Liver (tissue), 9 donors: Measurements from ENCODE around the gene PITPNM3. TPM values are rescaled to one million over a fixed set of nuclear protein-coding genes. Genes with fewer than 3 reads are reported as not detected.

ENCODE experiments used
- DNase-seq: peaks from one replicate; pipeline ENCODE4 v3.0.0-alpha.2; 2017; ENCODE audit warnings: low spot score
- H3K27ac ChIP-seq, 2 donors: one replicate each; pipeline ENCODE4 v1.7.0; 2013; ENCODE audit warnings: inconsistent platforms in 2 of 2, low read length in 2 of 2, control low read depth in 1 of 2, low read depth in 1 of 2, mild to moderate bottlenecking in 1 of 2
- H3K27me3 ChIP-seq, 4 donors: one replicate each; pipeline versions ENCODE4 v1.6.1 to v1.7.0; 2013; ENCODE audit warnings: low read length in 3 of 4, inconsistent platforms in 1 of 4, mild to moderate bottlenecking in 1 of 4, moderate library complexity in 1 of 4; ENCODE audit not compliant: control insufficient read depth in 4 of 4, insufficient read depth in 4 of 4
- H3K36me3 ChIP-seq, 4 donors: one replicate each; pipeline versions ENCODE4 v1.6.1 to v1.7.0; 2013; ENCODE audit warnings: low read length in 3 of 4, mild to moderate bottlenecking in 3 of 4, low read depth in 1 of 4, moderate library complexity in 1 of 4; ENCODE audit not compliant: control insufficient read depth in 4 of 4, insufficient read depth in 3 of 4
- H3K4me1 ChIP-seq, 4 donors: one replicate each; pipeline versions ENCODE4 v1.6.1 to v1.7.0; 2013; ENCODE audit warnings: low read length in 3 of 4, mild to moderate bottlenecking in 3 of 4, moderate library complexity in 1 of 4; ENCODE audit not compliant: control insufficient read depth in 4 of 4, insufficient read depth in 4 of 4
- H3K4me3 ChIP-seq, 3 donors: one replicate each; pipeline versions ENCODE4 v1.6.1 to v1.7.0; 2013; ENCODE audit warnings: low read length in 3 of 3, control low read depth in 1 of 3, low read depth in 1 of 3, mild to moderate bottlenecking in 1 of 3
- H3K9ac ChIP-seq, 2 donors: one replicate each; pipeline ENCODE4 v1.7.0; 2013; ENCODE audit warnings: low read length in 2 of 2, mild to moderate bottlenecking in 2 of 2, moderate library complexity in 2 of 2, control low read depth in 1 of 2, low read depth in 1 of 2
- H3K9me3 ChIP-seq, 4 donors: one replicate each; pipeline versions ENCODE4 v1.6.1 to v1.7.0; 2013; ENCODE audit warnings: low read length in 3 of 4; ENCODE audit not compliant: control insufficient read depth in 4 of 4
- ATF3 ChIP-seq: IDR thresholded peaks from 2 replicates; pipeline ENCODE4 v1.6.1; 2016; ENCODE audit warnings: antibody characterized with exemption
- CTCF ChIP-seq: fragments of 150-350 bp; IDR thresholded peaks from 2 replicates; pipeline ENCODE4 v1.5.1; 2017; ENCODE audit warnings: improper control_type of control experiment, low read depth, low read length; ENCODE audit not compliant: missing input control
- EGR1 ChIP-seq, 2 donors: IDR thresholded peaks; 2 replicates each; pipeline ENCODE4 v1.6.1; 2016 to 2018; ENCODE audit warnings: antibody characterized with exemption in 2 of 2, low read depth in 2 of 2
- FOXA1 ChIP-seq: IDR thresholded peaks from 2 replicates; pipeline ENCODE4 v1.6.1; 2016; ENCODE audit warnings: antibody characterized with exemption
- FOXA2 ChIP-seq: IDR thresholded peaks from 2 replicates; pipeline ENCODE4 v1.6.1; 2016; ENCODE audit warnings: antibody characterized with exemption
- GABPA ChIP-seq, 2 donors: IDR thresholded peaks in 1 of 2; conservative IDR thresholded peaks in 1 of 2; 2 replicates each; pipeline ENCODE4 v1.6.1; 2016; ENCODE audit warnings: antibody characterized with exemption in 2 of 2, mild to moderate bottlenecking in 1 of 2, moderate library complexity in 1 of 2
- HNF4A ChIP-seq, 2 donors: conservative IDR thresholded peaks; 2 replicates each; pipeline ENCODE4 v1.6.1; 2016; ENCODE audit warnings: antibody characterized with exemption in 2 of 2, mild to moderate bottlenecking in 2 of 2
- HNF4G ChIP-seq: IDR thresholded peaks from 2 replicates; pipeline ENCODE4 v1.6.1; 2016; ENCODE audit warnings: antibody characterized with exemption
- JUND ChIP-seq, 2 donors: IDR thresholded peaks; 2 replicates each; pipeline ENCODE4 v1.6.1; 2016; ENCODE audit warnings: antibody characterized with exemption in 2 of 2
- MAX ChIP-seq: IDR thresholded peaks from 2 replicates; pipeline ENCODE4 v1.6.1; 2016; ENCODE audit warnings: antibody characterized with exemption
- NR2F2 ChIP-seq: IDR thresholded peaks from 2 replicates; pipeline ENCODE4 v1.6.1; 2016; ENCODE audit warnings: antibody characterized with exemption
- RAD21 ChIP-seq, 2 donors: IDR thresholded peaks; 2 replicates each; pipeline ENCODE4 v1.6.1; 2016; ENCODE audit warnings: antibody characterized with exemption in 2 of 2, mild to moderate bottlenecking in 2 of 2
- REST ChIP-seq: IDR thresholded peaks from 2 replicates; pipeline ENCODE4 v1.6.1; 2016; ENCODE audit warnings: antibody characterized with exemption, mild to moderate bottlenecking
- RXRA ChIP-seq, 2 donors: IDR thresholded peaks; 2 replicates each; pipeline ENCODE4 v1.6.1; 2017 to 2018; ENCODE audit warnings: antibody characterized with exemption in 2 of 2, mild to moderate bottlenecking in 1 of 2
- SP1 ChIP-seq: IDR thresholded peaks from 2 replicates; pipeline ENCODE4 v1.6.1; 2018; ENCODE audit warnings: antibody characterized with exemption, mild to moderate bottlenecking
- TAF1 ChIP-seq: conservative IDR thresholded peaks from 2 replicates; pipeline ENCODE4 v1.6.1; 2016; ENCODE audit warnings: antibody characterized with exemption, mild to moderate bottlenecking
- YY1 ChIP-seq: IDR thresholded peaks from 2 replicates; pipeline ENCODE4 v1.6.1; 2016; ENCODE audit warnings: antibody characterized with exemption, mild to moderate bottlenecking
- ZBTB33 ChIP-seq: IDR thresholded peaks from 2 replicates; pipeline ENCODE4 v1.6.1; 2016; ENCODE audit warnings: antibody characterized with exemption
- WGBS: extraction: QIAGEN DNeasy Blood & Tissue Kit; methylation state at CpG from one replicate; pipeline ENCODE4 v1.1.7; 2013; 5-methylcytosine and 5-hydroxymethylcytosine counted together
- polyA plus RNA-seq, 2 donors: library from polyadenylated mRNA; stranded (reverse) in 1 of 2; unstranded in 1 of 2; fragments of 200-250 nt in 1 of 2; fragments of >200 nt in 1 of 2; fragmentation: Nextera tagmentation in 1 of 2; extraction: Ambion mirVana in 1 of 2; gene quantifications; one replicate each; pipeline versions ENCODE4 v1.2.1 to v1.2.3, GENCODE V29; 2013 to 2015
- total RNA-seq, 2 donors: library from RNA; depleted of rRNA; stranded (reverse); fragments of >200 nt; gene quantifications; one replicate each; pipeline ENCODE4 v1.2.3, GENCODE V29; 2014
- donor health status: healthy.
- donor health status: healthy.
- donor health status: healthy.
- donor health status: healthy.
- donor health status: healthy.

PITPNM3 gene
- total and polyA plus RNA-seq, 4 donors, result 1.5 to 5.0 (median 1.8) TPM

GRCh38 chr17:6528557-6528956 lies 27.8 kb downstream of the PITPNM3 start:
- Histone ChIP-seq H3K4me3 (no peak overlapping the region), H3K27me3 (no peaks in the 10 kb centered on the region), H3K27ac (no peak overlapping the region), H3K4me1 (no peaks in the 10 kb centered on the region), H3K36me3 (no peaks in the 10 kb centered on the region), H3K9ac (no peak overlapping the region), H3K9me3 (no peaks in the 10 kb centered on the region)
- no peak for TF ChIP-seq YY1
- no peak for TF ChIP-seq TAF1
- TF ChIP-seq MAX, result no peak
- TF ChIP-seq RAD21 (IDR thresholded peaks at IDR 0.05), result no peak
- TF ChIP-seq ZBTB33, result no peak
- TF ChIP-seq GABPA (IDR thresholded peaks at IDR 0.05 in 1 of 2, conservative IDR thresholded peaks at IDR 0.05 in 1 of 2), result no peak
- TF ChIP-seq JUND (IDR thresholded peaks at IDR 0.05), result no peak
- no peak for TF ChIP-seq ATF3
- no peak for TF ChIP-seq EGR1 (IDR thresholded peaks at IDR 0.05; ENCODE audit: low read depth in 2 of 2)
- no peak for TF ChIP-seq HNF4G
- no peak for TF ChIP-seq NR2F2
- no peak for TF ChIP-seq CTCF
- no peak for TF ChIP-seq HNF4A (conservative IDR thresholded peaks at IDR 0.05)
- TF ChIP-seq FOXA1, result no peak
- TF ChIP-seq SP1, result no peak
- no peak for TF ChIP-seq RXRA (IDR thresholded peaks at IDR 0.05)
- TF ChIP-seq REST, result no peak
- TF ChIP-seq FOXA2, result no peak
- DNase-seq, result no peak
- 81% methylated on average over 3 of the region's 3 CpGs for WGBS
